Stimulated activated CD4-positive, alpha-beta T cell treated with anti-CD3 and anti-CD28 coated beads, Interleukin-1b, Interleukin-23, amount 100 ng/mL, for 1 hour (primary cell): ENCODE results near the gene GDPD5.

Source experiments
- DNase-seq, 2 donors: peaks; one replicate each; pipeline ENCODE4 v3.0.0-alpha.2; 2020; ENCODE audit warnings: low read depth in 2 of 2

The GDPD5 gene

DNA sequence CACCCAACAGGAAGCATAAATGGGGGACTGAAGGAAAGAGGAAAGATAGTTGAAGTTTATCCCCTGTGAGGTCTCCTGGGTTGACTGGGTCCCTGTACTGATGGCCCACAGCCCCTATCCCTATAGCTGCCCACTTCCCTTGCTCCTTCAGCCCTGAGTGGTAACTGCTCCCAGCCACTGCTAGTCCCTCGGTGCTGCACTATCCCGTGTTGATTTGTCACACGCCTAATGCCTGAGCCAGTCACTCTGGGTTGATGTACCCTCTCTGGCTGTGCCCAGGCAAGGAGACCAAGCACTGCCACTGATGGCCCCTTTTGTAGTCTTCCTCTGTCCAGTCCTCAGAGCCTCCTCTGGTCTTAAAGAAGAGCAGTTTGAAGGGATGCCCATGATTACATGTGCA is 9.6 kb downstream of the GDPD5 start:
- DNase-seq: no peak

DNA sequence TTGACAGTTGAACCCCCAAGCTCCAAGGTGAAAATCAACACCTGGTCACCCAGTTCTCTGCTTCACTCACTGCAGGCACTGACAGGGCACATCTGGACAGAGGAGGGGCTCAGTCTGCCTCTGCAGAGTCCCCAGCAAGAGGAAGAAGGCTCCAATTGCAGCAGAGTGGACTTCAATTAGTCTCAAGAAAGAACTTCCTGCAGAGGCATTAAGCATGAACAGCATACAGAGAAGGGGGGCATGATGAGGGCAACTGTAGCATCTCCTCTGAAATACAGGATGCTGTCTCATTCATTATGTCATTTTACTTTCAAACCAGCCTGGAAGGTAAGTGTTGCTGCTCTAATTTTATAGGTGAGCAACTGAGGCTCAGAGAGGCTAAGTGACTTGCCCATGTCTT is 11.1 kb downstream of the GDPD5 start:
- DNase-seq: no peak

DNA sequence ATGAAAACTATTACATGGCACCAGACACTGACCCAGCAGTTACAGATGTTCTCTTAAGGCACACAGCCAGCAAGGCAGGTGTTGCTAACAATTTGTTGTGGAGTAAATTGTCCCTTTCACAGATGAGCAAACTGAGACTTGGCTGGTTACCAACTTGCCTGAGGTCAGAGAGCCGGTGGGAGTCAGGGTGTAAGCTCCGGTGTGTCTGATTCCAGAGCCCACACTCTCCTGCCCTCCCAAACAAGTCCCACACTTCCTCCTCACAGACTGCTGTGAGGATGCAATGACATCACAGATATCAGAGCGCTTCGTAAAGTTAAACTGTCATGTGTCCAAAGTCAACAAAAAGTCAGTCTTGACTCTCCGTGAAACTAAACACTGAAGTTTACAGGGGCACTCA is 12.5 kb downstream of the GDPD5 start:
- DNase-seq: no peak

DNA sequence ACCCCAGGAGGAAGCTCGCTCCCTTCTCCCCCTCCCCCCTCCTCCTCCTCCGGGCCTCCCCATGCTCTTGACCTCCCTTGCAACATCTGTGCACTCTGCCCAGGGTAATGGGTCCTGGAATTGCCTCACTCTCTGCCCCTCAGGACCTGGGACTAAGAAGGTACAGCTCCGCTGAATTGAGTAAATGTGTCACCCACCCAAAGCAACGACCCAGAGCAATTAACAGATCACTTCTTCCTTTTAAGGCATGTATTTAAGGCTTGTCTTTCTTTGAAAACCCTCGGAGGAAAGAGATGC is 15.1 kb downstream of the GDPD5 start:
- DNase-seq: no peak

DNA sequence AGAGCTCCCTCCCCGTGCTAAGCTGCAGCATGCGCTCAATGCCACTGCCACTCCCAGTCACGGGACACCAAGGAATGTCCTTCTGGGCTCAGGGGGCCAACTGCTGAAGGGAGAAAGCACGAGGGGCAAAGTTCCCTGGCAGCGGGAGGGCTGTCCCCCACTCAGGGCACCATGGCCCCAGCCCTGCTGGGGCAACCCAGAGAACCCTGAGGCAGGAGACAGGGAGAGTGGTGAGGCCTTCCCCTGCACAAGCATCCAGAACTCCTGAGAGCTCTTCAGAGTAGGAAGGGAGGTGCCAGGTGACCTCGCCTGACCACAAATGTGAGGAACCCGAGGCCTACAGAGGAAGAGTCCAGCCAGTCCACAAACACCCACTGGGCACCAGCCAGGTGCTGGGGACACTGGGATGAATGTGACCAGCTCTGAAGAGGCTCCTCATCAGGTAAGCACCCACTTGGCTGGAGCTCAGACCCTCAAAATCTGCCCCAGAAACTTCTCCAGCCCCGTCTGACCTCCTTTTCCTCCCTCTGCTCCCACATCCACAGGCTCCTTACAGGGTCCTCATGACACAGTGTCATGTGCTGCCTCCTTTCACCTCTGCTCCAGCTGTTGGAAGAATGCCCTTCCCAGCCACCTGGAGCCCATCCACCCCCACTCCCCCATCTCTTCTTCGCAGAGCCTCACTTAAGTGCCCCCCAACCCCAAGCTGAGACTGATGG is 15.6 kb downstream of the GDPD5 start:
- no peak for DNase-seq

DNA sequence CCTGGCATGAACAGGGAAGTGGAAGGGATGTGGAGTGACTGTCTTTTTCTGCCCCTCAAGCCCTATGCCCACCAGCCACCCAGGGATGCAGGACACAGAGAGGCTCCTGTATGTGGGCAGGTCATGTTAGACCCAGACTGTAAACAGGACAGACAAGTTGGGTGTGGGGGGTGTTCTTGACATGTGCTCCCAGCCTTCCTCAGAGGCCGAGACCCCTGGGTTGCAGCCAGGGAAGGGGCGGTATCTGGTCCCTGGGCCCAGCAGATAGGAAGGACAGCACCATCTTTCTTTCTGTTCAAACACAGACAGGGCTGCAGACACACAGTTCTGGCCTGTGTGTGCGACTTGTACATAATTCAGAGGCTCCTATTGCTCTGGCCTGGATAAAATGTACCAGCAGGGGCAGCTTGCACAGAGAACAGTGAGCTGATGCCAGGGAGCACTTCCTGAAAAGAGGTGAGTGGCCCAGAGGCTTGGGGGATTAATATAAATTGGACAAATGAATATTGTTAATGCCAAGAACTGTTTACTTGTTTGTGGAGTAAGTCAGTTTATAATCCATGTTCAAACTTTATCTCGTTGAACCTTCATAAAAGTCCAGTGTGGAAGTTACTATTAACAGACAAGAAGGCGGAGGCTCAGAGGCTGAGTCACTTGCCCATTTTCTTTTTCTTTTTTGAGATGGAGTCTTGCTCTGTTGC is 16.6 kb downstream of the GDPD5 start:
- no peak for DNase-seq

DNA sequence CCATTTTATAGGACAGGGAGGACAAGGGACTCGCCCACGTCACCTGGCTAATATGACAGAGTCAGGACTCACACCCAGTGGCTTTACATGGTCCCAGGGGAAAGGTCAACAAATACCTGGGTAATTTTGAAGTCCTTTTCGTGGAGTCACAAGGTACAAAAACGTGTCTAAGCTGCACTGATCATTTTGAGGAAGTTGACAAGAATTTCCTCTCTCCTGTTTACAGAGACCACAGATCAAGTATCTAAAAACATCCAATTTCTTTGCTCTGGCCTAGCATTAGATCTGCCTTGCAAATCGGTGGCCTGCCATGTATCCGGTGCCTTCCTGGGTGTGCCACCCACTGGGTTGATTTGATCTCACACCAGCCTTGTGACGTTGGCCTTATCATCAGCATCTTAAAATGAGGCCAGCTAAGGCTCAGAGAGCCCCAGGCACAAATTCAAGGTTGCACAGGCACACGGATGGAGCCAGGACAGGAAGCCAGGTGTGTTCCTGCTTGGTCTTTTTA is 17.6 kb downstream of the GDPD5 start:
- DNase-seq: peak in 1 of 2 donors; percentile 11

DNA sequence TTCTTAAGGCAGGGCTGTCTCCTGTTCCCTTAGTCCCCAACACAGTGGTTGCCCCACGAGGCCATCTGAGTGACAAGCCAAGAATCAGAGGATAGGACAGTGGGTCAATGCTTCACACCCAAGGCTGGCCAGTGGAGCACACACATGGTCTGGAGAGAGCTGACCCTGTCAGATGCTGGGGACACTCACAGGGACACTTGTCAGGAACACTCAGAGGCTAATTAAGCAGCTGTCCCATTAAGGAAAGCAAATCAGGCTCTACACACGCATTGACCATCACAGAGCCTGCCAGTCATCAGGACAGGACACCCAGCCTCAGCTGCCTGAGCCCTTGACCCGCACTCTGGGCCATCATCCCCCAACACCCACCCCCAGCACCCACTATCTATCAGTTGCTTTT is 18.2 kb downstream of the GDPD5 start:
- DNase-seq: no peak

DNA sequence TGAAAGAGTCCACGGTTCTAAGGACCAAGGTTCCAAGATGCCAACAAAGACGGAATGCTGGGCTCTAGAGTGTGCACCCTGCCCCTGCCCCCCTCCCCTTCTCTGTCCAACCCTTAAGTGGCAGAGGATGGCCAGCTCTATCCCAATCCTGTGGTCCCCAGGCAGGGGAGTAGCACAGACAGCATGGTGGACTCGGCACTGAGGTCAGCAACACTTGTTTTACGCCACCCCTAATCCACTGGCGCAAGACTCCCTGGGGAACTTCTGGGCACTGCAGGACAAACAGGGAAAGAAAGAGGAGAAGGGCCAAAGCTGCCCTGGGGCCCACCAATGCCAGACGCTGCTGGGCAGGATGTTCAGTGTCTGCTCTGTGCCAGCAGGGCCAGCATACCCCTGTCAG is 18.9 kb downstream of the GDPD5 start:
- no peak for DNase-seq

DNA sequence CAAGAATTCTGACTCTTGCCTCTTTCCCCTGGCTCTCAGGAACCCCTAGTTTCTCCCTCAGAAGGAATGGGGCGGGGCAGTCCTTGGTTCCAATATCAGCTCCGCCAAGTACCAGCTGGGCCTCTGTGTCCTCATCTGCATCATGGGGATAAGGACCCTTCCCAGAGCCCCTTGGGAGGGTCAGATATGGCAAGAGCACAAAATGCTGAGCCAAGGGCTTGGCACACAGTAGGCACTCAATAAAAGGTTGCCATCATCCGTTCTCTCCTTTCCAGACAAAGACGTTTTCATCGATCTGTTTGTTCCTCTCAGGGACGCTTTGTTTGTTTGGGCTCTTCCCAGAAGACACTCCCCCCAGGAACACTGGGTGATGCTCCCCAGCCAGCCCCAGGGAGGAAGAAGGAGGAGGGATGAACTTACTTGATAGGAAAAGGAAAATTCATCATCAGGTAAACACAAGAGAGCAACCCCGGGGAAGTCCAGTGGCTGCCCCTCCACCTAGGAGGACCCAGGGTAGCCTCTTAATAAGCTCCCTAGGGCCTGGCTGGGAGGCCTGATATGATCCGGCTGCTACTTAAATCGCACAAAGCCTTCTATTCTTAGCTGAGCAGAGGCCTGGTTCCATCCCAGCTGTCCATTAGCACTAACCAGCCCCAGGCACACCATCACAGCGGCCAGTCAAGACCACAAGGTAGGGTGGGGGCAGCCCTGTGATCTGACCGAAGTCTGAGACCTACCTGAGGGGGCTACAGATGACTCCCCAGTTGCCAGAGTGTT is 19.6 kb downstream of the GDPD5 start:
- no peak for DNase-seq

DNA sequence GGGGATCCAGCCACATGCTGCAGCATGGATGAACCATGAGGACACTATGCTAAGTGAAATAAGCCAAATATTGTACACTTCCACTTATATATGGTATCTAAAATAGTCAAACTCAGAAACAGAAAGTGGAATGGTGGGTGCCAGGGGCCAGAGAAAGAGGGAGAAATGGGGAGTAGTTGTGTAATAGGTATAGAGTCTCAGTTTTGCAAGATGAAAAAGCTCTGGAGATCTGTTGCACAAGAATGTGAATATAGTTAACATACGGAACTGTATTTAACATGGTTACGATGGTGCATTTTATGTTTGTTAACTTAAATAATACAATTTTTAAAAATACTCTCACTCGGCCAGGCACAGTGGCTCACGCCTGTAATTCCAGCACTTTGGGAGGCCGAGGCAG is 21.2 kb downstream of the GDPD5 start:
- no peak for DNase-seq

DNA sequence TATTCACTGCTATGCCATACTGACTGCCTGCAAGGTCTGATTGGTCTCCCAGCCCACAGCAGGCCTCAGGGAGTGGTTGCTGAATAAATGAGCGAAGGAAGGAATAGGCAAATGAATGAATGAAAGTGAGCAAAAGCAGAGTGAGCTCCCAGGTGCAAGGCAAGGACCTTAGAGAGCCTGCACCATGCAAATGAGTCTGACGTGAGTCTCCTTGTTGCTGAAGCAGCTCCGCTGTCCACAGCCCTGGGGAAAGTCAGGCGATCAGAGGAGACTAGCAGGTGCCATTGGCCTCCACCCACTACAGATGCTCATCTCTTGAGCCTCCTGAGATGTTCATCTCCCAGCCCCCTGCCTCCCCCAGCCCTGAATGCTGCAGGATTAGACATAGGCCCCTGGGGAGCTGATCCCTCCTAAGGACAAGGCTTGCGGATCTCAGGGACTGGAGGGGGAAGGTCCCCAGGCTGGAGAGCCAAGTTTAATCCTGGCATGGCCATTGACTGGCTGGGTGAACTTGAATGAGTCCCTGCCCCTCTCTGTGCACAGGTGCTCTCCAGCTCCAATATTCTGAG is 22.1 kb downstream of the GDPD5 start:
- DNase-seq: no peak

DNA sequence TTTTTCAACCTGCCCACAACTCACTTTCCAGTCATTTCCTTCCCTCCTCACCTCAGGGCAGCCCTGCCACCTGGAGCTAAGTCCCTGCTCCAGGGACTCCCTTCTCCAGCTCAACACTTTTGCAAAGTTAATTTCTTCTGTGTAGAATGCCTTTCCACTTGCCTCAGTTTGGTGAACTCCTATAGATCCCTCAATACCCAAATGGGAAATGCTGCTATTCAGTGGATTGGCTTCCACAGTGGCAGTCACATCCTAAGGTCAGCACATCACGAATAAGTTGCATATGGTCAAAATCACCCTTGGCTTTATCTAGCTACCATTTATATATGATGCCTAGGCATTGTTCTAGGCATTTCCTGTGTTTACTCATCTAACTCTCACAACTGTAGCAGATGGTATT is 23.6 kb downstream of the GDPD5 start:
- DNase-seq: no peak

DNA sequence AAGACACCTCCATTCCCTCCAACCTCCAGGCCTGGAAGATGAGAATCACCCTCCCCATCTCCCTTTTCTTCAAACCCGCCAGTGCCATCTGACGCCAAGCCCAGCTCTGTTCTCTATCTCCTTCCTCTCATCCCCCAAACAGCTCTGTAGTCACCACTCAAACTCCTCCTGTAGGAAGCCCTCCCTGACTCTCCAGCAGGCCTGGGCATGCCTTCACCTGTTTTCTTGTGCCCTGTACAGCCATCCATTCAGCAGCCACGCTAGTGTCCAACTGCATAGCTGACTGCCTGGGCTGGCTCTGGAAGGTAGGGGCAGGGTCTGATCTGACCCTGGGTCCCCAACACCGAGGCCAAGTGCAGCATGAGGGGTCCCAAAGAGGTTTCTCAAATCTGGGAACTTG is 25.0 kb downstream of the GDPD5 start:
- no peak for DNase-seq

DNA sequence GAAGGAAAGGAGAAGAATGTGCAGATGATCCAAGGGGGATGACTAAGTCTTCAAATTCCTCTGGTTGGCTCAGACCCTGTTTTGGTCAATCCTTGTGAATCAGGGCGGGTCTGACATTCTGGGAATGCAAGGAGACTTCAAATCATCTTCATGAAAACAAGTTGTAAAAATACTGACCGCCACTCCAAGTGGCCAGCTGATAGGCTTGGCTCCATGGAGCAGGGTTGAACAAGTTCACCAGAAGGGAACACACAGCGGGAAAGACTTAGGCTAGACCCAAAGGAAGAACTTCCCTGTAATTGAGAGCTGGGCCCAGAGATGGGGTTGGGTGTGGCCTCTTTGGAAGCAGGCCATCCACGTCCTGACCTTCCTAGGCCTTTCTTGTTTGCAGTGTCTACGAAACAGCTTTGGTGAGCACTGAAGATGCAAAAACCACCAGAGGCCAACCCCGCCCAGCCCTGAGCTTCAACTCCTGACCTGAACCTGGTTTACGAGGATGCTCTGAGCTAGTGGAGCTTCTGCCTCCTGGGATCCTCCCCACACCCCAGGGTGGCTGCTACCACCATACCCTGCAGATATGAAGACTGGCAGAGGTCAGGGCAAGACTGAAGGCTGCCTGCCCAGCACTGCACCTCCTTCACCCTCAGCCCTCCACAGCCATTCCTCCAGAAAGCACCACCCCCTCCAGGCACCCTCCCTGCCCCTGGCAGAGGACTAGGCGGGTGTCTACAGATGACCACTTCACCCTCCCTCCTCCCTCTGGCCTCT is 26.1 kb downstream of the GDPD5 start:
- DNase-seq: no peak

DNA sequence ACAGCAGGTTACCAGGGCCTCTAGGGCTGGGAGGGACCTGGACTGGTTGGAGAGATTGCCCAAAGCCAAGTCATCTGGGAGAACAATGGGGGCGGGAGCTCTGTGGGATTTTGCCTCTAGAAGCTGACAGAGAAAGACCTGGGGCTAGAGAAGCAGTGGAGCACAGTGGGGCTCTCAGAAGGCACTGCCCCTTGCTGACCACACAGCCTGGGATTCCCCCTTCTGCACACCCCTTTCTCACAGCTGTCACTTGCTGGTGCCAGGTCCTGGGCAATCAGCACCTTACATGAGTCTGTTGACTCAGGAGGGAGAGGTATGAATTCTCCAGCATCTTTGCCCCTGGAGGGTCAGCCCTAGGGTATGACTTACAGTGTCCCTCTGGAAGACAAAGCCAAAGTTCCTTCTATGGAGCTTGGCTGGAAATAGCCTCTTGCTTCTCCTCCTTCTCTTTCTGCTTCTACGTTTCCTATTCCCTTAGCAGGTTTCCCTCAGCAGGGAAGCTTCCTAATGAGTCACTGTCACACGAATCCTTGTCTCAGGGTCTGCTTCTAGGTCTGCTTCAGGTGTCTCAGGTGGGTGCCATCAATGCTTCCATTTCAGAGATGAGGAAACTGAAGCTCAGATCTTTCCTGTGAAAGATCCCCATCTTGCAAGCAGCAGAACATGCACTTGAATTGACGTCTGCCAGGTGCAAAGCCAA is 27.0 kb downstream of the GDPD5 start:
- no peak for DNase-seq

DNA sequence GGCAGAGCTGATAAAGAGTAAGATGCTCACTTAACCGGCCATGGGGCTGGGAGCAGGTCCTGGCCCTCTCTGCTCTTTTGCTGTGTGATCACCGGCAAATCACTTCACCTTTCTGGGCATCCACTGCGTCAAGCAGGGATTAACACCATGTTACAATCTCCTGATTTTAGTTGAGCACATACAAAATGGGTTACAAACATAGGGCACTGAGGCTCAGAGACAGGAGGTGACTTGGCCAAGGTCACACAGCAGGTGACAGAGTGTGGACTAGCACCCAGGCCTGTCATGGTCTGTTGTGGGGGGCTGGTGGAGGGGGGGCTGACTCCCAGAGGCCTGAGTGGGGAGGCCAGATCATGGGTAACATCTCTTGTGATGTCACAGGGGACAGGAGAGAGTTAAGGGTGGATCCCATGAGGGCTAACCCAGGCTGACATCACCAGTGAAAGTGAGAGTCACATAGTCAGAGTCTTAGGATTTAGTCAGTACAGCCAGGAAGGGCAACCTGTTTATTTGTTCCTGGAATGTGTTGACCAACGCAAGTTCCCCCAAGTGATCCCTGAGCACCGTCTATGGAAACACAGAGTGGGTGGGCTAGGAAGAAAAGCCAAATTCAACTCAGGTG is 27.8 kb downstream of the GDPD5 start:
- no peak for DNase-seq

DNA sequence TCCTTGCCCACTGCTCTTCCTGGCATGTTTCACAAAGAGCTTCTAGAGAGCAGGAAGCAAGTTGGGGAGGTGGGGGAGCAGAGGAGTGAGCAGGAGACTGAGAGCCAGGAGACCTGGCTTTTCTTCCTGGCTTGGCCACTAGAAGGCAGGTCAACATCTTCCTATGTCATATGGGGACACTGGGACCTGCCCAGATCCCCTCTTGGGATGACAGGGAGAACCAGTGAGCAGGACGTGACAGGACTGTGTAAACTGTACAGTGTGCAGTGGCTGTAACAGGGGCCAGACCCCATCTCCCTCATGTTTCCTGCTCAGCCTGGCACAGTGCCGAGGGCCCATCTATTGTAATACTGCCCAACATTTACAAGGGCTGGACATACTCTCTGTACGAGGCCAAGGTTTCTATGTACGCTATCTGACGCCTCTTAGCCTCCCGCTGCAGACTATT is 29.4 kb downstream of the GDPD5 start:
- DNase-seq: no peak

DNA sequence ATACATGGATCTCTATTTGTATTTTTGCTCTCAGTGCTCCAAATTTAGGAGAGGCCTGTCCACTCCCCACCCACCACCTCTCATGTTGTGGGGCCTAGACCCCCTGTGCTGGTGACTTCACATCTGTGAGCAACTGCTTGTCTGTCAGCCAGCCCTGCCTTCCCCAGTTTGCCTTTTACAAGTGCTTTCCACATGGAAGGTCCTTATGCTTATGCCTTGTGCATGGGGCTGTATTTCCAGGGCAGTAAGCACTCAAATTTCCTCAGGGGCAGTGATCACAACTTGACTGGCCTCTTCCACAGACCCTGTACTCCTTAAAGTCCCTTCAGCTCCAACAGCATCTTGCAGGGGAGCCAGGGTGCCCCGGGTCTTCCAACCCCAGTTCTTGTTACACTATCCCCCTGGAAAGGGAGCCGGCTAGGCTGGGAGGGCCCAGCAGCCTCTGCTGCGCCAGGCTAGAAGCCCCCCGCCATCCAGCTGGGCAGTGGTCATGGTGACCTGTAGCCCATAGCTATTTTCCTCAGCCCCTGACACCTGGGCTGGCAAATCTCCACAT is 29.9 kb downstream of the GDPD5 start:
- DNase-seq: no peak

DNA sequence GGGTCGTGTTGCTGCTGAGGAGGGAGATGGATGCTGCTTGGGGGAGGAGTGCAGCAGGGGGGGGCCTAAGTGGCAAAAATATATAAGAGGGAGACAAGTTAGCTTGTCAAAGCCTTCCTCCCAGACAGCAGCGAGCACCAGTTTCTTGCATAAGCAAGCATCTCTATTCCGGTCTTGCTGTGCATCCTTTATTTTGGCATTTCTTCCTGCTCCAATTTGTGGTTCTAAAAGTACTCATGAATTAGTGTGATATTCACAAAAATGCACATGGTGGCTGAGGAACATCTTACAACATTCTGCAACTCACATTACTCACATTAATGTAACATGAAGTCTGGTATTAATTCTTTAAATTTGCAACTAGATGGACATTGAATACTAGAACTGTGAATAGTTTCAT is 32.1 kb downstream of the GDPD5 start:
- no peak for DNase-seq
